H9 (cell line): ENCODE data around the gene DMAC2. TPM values are rescaled to one million over a fixed set of nuclear protein-coding genes. Genes with fewer than 3 reads are reported as not detected.

Experiments used
- DNase-seq: peaks from one replicate; pipeline ENCODE4 v3.0.0-alpha.2; 2017
- H2AFZ ChIP-seq: one replicate; pipeline ENCODE4 v1.6.1; 2013; ENCODE audit warnings: mild to moderate bottlenecking, low read length, control low read depth, moderate library complexity
- H2AK5ac ChIP-seq: 2 replicates; pipeline ENCODE4 v1.6.1; 2013; ENCODE audit warnings: low read length, control low read depth, mixed read lengths; ENCODE audit not compliant: insufficient read length
- H2BK120ac ChIP-seq: one replicate; pipeline ENCODE4 v1.6.1; 2013; ENCODE audit warnings: low read depth, mild to moderate bottlenecking, low read length, control low read depth, inconsistent platforms; ENCODE audit not compliant: poor library complexity, severe bottlenecking
- H2BK12ac ChIP-seq: 2 replicates; pipeline ENCODE4 v1.6.1; 2013; ENCODE audit warnings: low read length, control low read depth, mixed read lengths, low read depth; ENCODE audit not compliant: insufficient read length
- H2BK15ac ChIP-seq: 2 replicates; pipeline ENCODE4 v1.6.1; 2013; ENCODE audit warnings: low read depth, low read length, control low read depth
- H2BK20ac ChIP-seq: one replicate; pipeline ENCODE4 v1.6.1; 2013; ENCODE audit warnings: low read depth, mild to moderate bottlenecking, low read length, control low read depth, inconsistent platforms; ENCODE audit not compliant: poor library complexity, severe bottlenecking
- H2BK5ac ChIP-seq: 2 replicates; pipeline ENCODE4 v1.6.1; 2013; ENCODE audit warnings: low read length, control low read depth, mixed read lengths; ENCODE audit not compliant: insufficient read length
- H3K14ac ChIP-seq: 2 replicates; pipeline ENCODE4 v1.6.1; 2013; ENCODE audit warnings: low read length, control low read depth; ENCODE audit not compliant: insufficient read depth
- H3K18ac ChIP-seq: 2 replicates; pipeline ENCODE4 v1.6.1; 2013; ENCODE audit warnings: low read depth, mild to moderate bottlenecking, mixed read lengths, low read length, control low read depth; ENCODE audit not compliant: insufficient read length
- H3K23ac ChIP-seq: 2 replicates; pipeline ENCODE4 v1.6.1; 2013; ENCODE audit warnings: low read length, control low read depth, mixed read lengths, low read depth; ENCODE audit not compliant: insufficient read length
- H3K23me2 ChIP-seq: 2 replicates; pipeline ENCODE4 v1.6.1; 2013; ENCODE audit warnings: low read depth, mild to moderate bottlenecking, mixed read lengths, low read length, control low read depth; ENCODE audit not compliant: insufficient read length, poor library complexity, severe bottlenecking
- H3K27ac ChIP-seq: 2 replicates; pipeline ENCODE4 v1.5.1; 2013; ENCODE audit warnings: low read length, control low read depth, mixed read lengths, low read depth; ENCODE audit not compliant: insufficient read length
- H3K27me3 ChIP-seq: 2 replicates; pipeline ENCODE4 v1.6.1; 2013; ENCODE audit warnings: low read length, control low read depth, inconsistent platforms; ENCODE audit not compliant: insufficient read depth
- H3K4ac ChIP-seq: 2 replicates; pipeline ENCODE4 v1.6.1; 2013; ENCODE audit warnings: low read depth, mild to moderate bottlenecking, control low read depth, inconsistent platforms, low read length, moderate library complexity
- H3K4me1 ChIP-seq: 2 replicates; pipeline ENCODE4 v1.6.1; 2013; ENCODE audit warnings: low read length, control low read depth, inconsistent platforms; ENCODE audit not compliant: insufficient read depth
- H3K4me2 ChIP-seq: 2 replicates; pipeline ENCODE4 v1.6.1; 2013; ENCODE audit warnings: low read length, control low read depth, mixed read lengths; ENCODE audit not compliant: insufficient read length, insufficient read depth
- H3K56ac ChIP-seq: 2 replicates; pipeline ENCODE4 v1.6.1; 2013; ENCODE audit warnings: low read depth, mild to moderate bottlenecking, mixed read lengths, low read length, control low read depth; ENCODE audit not compliant: insufficient read length
- H3K79me1 ChIP-seq: 2 replicates; pipeline ENCODE4 v1.6.1; 2013; ENCODE audit warnings: low read depth, mild to moderate bottlenecking, moderate library complexity, low read length, control low read depth, inconsistent platforms; ENCODE audit not compliant: insufficient read depth, poor library complexity, severe bottlenecking
- H3K79me2 ChIP-seq: 2 replicates; pipeline ENCODE4 v1.6.1; 2013; ENCODE audit warnings: low read length, control low read depth, inconsistent platforms; ENCODE audit not compliant: insufficient read depth
- H3K9ac ChIP-seq: 2 replicates; pipeline ENCODE4 v1.6.1; 2013; ENCODE audit warnings: low read length, control low read depth, mixed read lengths; ENCODE audit not compliant: insufficient read length; ENCODE audit errors: extremely low read depth
- H3K9me3 ChIP-seq: one replicate; pipeline ENCODE4 v1.6.1; 2013; ENCODE audit warnings: low read depth, low read length, inconsistent platforms; ENCODE audit not compliant: control insufficient read depth
- H3T11ph ChIP-seq: one replicate; pipeline ENCODE4 v1.6.1; 2013; ENCODE audit warnings: mild to moderate bottlenecking, low read length, control low read depth, inconsistent platforms
- H4K20me1 ChIP-seq: one replicate; pipeline ENCODE4 v1.6.1; 2013; ENCODE audit not compliant: control insufficient read depth, insufficient read length, insufficient read depth
- H4K5ac ChIP-seq: 2 replicates; pipeline ENCODE4 v1.6.1; 2013; ENCODE audit warnings: low read depth, mild to moderate bottlenecking, mixed read lengths, low read length, control low read depth; ENCODE audit not compliant: insufficient read length
- H4K8ac ChIP-seq: replicated peaks from 2 replicates; pipeline ENCODE4 v1.6.1; 2013; ENCODE audit warnings: low read length, control low read depth, mixed read lengths, low read depth; ENCODE audit not compliant: insufficient read length
- H4K91ac ChIP-seq: 2 replicates; pipeline ENCODE4 v1.6.1; 2013; ENCODE audit warnings: low read depth, mild to moderate bottlenecking, moderate library complexity, mixed read lengths, low read length, control low read depth; ENCODE audit not compliant: insufficient read length
- H3K27ac Mint-ChIP-seq, 3 experiments: 2 replicates in 2 of 3; 3 replicates in 1 of 3; pipeline ENCODE4 v1.8.0; 2020 to 2021; ENCODE audit warnings: mixed read lengths in 3 of 3, mild to moderate bottlenecking in 1 of 3, moderate library complexity in 1 of 3
- H3K27me3 Mint-ChIP-seq: 2 replicates; pipeline ENCODE4 v1.8.0; 2021; ENCODE audit warnings: low read depth, mild to moderate bottlenecking, moderate library complexity, mixed read lengths
- H3K36me3 Mint-ChIP-seq, 3 experiments: 2 replicates in 2 of 3; 3 replicates in 1 of 3; pipeline ENCODE4 v1.8.0; 2020 to 2021; ENCODE audit warnings: low read depth in 3 of 3, mixed read lengths in 3 of 3; ENCODE audit not compliant: insufficient read depth in 1 of 3
- H3K4me1 Mint-ChIP-seq, 2 experiments: 2 replicates each; pipeline ENCODE4 v1.8.0; 2020; ENCODE audit warnings: mixed read lengths in 2 of 2
- H3K4me3 Mint-ChIP-seq, 2 experiments: 2 replicates in 1 of 2; 3 replicates in 1 of 2; pipeline ENCODE4 v1.8.0; 2020 to 2021; ENCODE audit warnings: mild to moderate bottlenecking in 2 of 2, mixed read lengths in 2 of 2, moderate library complexity in 1 of 2
- H3K9me3 Mint-ChIP-seq, 2 experiments: 2 replicates in 1 of 2; 3 replicates in 1 of 2; pipeline ENCODE4 v1.8.0; 2020; ENCODE audit warnings: mild to moderate bottlenecking in 2 of 2, mixed read lengths in 2 of 2, moderate library complexity in 1 of 2
- CTCF ChIP-seq: fragments of 200-600 bp; sonication (generic); conservative IDR thresholded peaks from 3 replicates; pipeline ENCODE4 v1.8.0; 2021; ENCODE audit warnings: antibody characterized with exemption, mild to moderate bottlenecking
- WGBS: extraction: QIAGEN DNeasy Blood & Tissue Kit; methylation state at CpG from one replicate; pipeline ENCODE4 v1.1.7; 2013; ENCODE audit warnings: missing lambda C conversion rate, low lambda C conversion rate, mixed read lengths; ENCODE audit not compliant: insufficient read length; ENCODE audit errors: extremely low coverage; 5-methylcytosine and 5-hydroxymethylcytosine counted together
- total RNA-seq: library from RNA; stranded (reverse); gene quantifications from 2 replicates; pipeline ENCODE4 v1.2.1, GENCODE V29; 2021

Gene DMAC2
- total RNA-seq, 1 experiment from 2014 or later, result 70.5 TPM

GRCh38 chr19:41434450-41434849, 5.3 kb downstream of the DMAC2 start:
- Histone ChIP-seq H2BK15ac (no peak overlapping the region), H3K23ac (no peak overlapping the region), H4K91ac (no peak overlapping the region), H2BK12ac (no peak overlapping the region), H3K27ac (no peak overlapping the region), H3K4me1 (no peaks in the 10 kb centered on the region), H3T11ph (no peak overlapping the region), H3K18ac (no peak overlapping the region), H4K8ac (no peak overlapping the region), H3K27me3 (no peaks in the 10 kb centered on the region), H2BK20ac (no peak overlapping the region), H4K20me1 (no peaks in the 10 kb centered on the region), H2AK5ac (no peak overlapping the region), H2BK5ac (no peak overlapping the region), H3K14ac (no peak overlapping the region), H4K5ac (no peak overlapping the region), H3K4me2 (no peak overlapping the region), H3K79me1 (peaks cover 3% of the 10 kb centered on the region), H3K4ac (no peak overlapping the region), H3K9ac (no peak overlapping the region), H3K56ac (no peak overlapping the region), H3K23me2 (no peaks in the 10 kb centered on the region), H3K9me3 (no peaks in the 10 kb centered on the region), H2AFZ (no peak overlapping the region), H3K79me2 (no peaks in the 10 kb centered on the region), H2BK120ac (no peak overlapping the region)
- DNase-seq, result no peak
- 0 out of 4 replicates have a peak, but pooled peaks cover 0 to 4% of the 10 kb centered on the region in 2 experiments for H3K4me1 Mint-ChIP-seq
- no peak overlapping the region; a peak in 1 of 7 replicates for H3K27ac Mint-ChIP-seq
- no peaks in the 10 kb centered on the region for H3K27me3 Mint-ChIP-seq
- H3K36me3 Mint-ChIP-seq, result peaks cover 20 to 38% (median 37%) of the 10 kb centered on the region in 3 experiments
- H3K9me3 Mint-ChIP-seq, result no peaks in the 10 kb centered on the region
- no CpG with 5 or more reads among the region's 5 CpGs for WGBS
- no peak overlapping the region for H3K4me3 Mint-ChIP-seq
- TF ChIP-seq CTCF, result no peak
